HG03060 (cell line): ENCODE measurements around the gene PANK4.
"Not testable (repeated sequence)": the region's sequence is repeated elsewhere in the genome, so short reads cannot be mapped to it uniquely, and the experiment has no call there.

Experiments
- ATAC-seq: cut with Tn5 transposase; IDR thresholded peaks from one replicate; pipeline ENCODE4 v1.9.1; 2021; ENCODE audit warnings: low read depth, moderate number of reproducible peaks; ENCODE audit not compliant: unreplicated experiment

PANK4 gene

GRCh38 chr1:2466958-2467554 is 59.3 kb downstream of the PANK4 start:
- ATAC-seq: no peak

GRCh38 chr1:2466270-2466665 is 60.1 kb downstream of the PANK4 start:
- ATAC-seq: no peak

GRCh38 chr1:2465371-2466269 is 60.8 kb downstream of the PANK4 start:
- no peak for ATAC-seq

GRCh38 chr1:2463396-2463795 is 63.0 kb downstream of the PANK4 start:
- no peak for ATAC-seq

GRCh38 chr1:2462819-2463218 is 63.6 kb downstream of the PANK4 start:
- ATAC-seq: no peak

GRCh38 chr1:2460996-2461751 is 65.2 kb downstream of the PANK4 start:
- no peak for ATAC-seq

- ATAC-seq: no peak
These were observed 66.2 kb downstream of the PANK4 start for GRCh38 chr1:2460203-2460602.

- ATAC-seq: no peak
These were observed 66.6 kb downstream of the PANK4 start for GRCh38 chr1:2459757-2460156.

GRCh38 chr1:2459102-2459753 is 67.2 kb downstream of the PANK4 start:
- not testable (repeated sequence) for ATAC-seq

GRCh38 chr1:2458687-2459086 is 67.7 kb downstream of the PANK4 start:
- no peak for ATAC-seq
